ENCODE measurements around the gene FBXO30. TPM values are rescaled to one million over a fixed set of nuclear protein-coding genes. Genes with fewer than 3 reads are reported as not detected.

FBXO30 gene
- total RNA-seq, 1 donor from 2014 or later, result 10.1 TPM

- DNase-seq (ENCODE audit: low read depth), result no peak
- TF ChIP-seq, protein P1, sequence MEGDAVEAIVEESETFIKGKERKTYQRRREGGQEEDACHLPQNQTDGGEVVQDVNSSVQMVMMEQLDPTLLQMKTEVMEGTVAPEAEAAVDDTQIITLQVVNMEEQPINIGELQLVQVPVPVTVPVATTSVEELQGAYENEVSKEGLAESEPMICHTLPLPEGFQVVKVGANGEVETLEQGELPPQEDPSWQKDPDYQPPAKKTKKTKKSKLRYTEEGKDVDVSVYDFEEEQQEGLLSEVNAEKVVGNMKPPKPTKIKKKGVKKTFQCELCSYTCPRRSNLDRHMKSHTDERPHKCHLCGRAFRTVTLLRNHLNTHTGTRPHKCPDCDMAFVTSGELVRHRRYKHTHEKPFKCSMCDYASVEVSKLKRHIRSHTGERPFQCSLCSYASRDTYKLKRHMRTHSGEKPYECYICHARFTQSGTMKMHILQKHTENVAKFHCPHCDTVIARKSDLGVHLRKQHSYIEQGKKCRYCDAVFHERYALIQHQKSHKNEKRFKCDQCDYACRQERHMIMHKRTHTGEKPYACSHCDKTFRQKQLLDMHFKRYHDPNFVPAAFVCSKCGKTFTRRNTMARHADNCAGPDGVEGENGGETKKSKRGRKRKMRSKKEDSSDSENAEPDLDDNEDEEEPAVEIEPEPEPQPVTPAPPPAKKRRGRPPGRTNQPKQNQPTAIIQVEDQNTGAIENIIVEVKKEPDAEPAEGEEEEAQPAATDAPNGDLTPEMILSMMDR (IDR thresholded peaks at IDR 0.05; ENCODE audit: insufficient read depth, low read length, poor library complexity, severe bottlenecking), result no peak
- no peaks in the 10 kb centered on the region for H3K27me3 ChIP-seq (ENCODE audit: control insufficient read depth, insufficient read depth, low read length)
- no peak overlapping the region for H3K4me3 ChIP-seq (ENCODE audit: low read depth, low read length)
- H3K36me3 ChIP-seq (ENCODE audit: control insufficient read depth, insufficient read depth, low read length), result no peaks in the 10 kb centered on the region
Measured at GRCh38 chr6:145848541-145848940, 33.9 kb upstream of the FBXO30 start.

- TF ChIP-seq, protein P1 (IDR thresholded peaks at IDR 0.05; ENCODE audit: insufficient read depth, low read length, poor library complexity, severe bottlenecking), result no peak
- Histone ChIP-seq H3K4me3 (ENCODE audit: low read depth, low read length) (no peak overlapping the region), H3K36me3 (ENCODE audit: control insufficient read depth, insufficient read depth, low read length) (no peaks in the 10 kb centered on the region), H3K27me3 (ENCODE audit: control insufficient read depth, insufficient read depth, low read length) (no peaks in the 10 kb centered on the region)
- no peak for DNase-seq (ENCODE audit: low read depth)
Measured at GRCh38 chr6:145845557-145845956, 31.0 kb upstream of the FBXO30 start.

- Histone ChIP-seq H3K36me3 (ENCODE audit: control insufficient read depth, insufficient read depth, low read length) (no peaks in the 10 kb centered on the region), H3K27me3 (ENCODE audit: control insufficient read depth, insufficient read depth, low read length) (no peaks in the 10 kb centered on the region), H3K4me3 (ENCODE audit: low read depth, low read length) (no peak overlapping the region)
- TF ChIP-seq, protein P1 (IDR thresholded peaks at IDR 0.05; ENCODE audit: insufficient read depth, low read length, poor library complexity, severe bottlenecking), result no peak
- DNase-seq (ENCODE audit: low read depth), result no peak
Measured at GRCh38 chr6:145844933-145845540, 30.4 kb upstream of the FBXO30 start.

DNA sequence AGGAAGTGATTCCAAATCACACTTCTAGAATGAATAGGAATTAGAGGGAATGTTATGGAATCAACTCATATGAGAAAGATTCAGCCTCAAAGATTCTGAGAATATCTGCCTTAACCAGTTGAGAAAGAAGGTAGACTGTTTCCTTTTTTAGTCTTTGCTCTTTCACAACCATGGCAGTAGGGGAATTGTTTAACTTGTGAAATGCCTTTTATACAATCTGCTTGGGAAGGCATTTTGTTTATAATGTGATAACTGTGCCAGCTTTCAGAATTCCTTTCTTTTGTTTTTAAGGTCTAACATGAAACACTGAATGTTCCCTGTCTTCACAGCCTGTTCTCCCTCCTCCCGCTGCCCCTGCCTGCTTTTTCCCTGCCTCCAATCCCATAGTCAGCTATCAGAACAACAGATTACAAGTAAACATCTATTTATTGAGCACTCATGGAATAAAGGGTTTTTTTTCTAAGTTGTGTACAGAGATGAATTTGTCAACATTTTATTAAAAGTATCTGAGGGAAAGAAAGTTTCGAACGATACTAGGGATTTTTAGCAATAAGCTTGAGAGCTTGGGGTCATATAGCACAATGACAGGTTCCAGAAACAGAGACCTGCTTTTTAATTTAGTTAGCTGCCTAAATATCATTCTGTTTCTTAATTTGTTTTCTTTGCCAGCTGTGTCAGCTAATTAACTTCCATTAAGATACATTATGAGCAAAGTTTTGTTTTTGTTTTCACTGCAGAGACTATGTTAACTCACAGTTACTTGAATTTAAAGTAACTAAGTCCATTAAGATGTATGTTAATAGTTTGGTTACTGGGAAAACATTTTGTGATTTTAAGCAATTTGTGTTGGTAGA is 28.3 kb upstream of the FBXO30 start:
- no peaks in the 10 kb centered on the region for H3K36me3 ChIP-seq (ENCODE audit: control insufficient read depth, insufficient read depth, low read length)
- TF ChIP-seq, protein P1 (IDR thresholded peaks at IDR 0.05; ENCODE audit: insufficient read depth, low read length, poor library complexity, severe bottlenecking), result no peak
- no peak overlapping the region for H3K4me3 ChIP-seq (ENCODE audit: low read depth, low read length)
- H3K27me3 ChIP-seq (ENCODE audit: control insufficient read depth, insufficient read depth, low read length), result no peaks in the 10 kb centered on the region
- DNase-seq (ENCODE audit: low read depth), result no peak

GRCh38 chr6:145841668-145842067 is 27.1 kb upstream of the FBXO30 start:
- TF ChIP-seq, protein P1 (IDR thresholded peaks at IDR 0.05; ENCODE audit: insufficient read depth, low read length, poor library complexity, severe bottlenecking), result no peak
- H3K27me3 ChIP-seq (ENCODE audit: control insufficient read depth, insufficient read depth, low read length), result no peaks in the 10 kb centered on the region
- no peaks in the 10 kb centered on the region for H3K36me3 ChIP-seq (ENCODE audit: control insufficient read depth, insufficient read depth, low read length)
- no peak overlapping the region for H3K4me3 ChIP-seq (ENCODE audit: low read depth, low read length)
- DNase-seq (ENCODE audit: low read depth), result no peak

Measured in kidney epithelial cell (primary cell).